Tibial artery (tissue), 4 donors: Measurements from ENCODE around the gene DAB2.

Source experiments
- DNase-seq, 2 donors: peaks; one replicate each; pipeline ENCODE4 v3.0.0-alpha.2; 2019
- H3K27ac ChIP-seq, 2 donors: fragments of 200-600 bp; sonication (generic) in 1 of 2; 1 replicate in 1 of 2; 2 replicates in 1 of 2; pipeline ENCODE4 v1.5.1; 2018 to 2019; ENCODE audit warnings: mild to moderate bottlenecking in 1 of 2
- H3K27me3 ChIP-seq, 2 donors: fragments of 200-600 bp; sonication (generic) in 1 of 2; one replicate each; pipeline versions ENCODE4 v1.5.1 to v1.6.0; 2016 to 2019
- H3K36me3 ChIP-seq, 3 donors: fragments of 200-600 bp; sonication (generic) in 2 of 3; one replicate each; pipeline ENCODE4 v1.5.1; 2016 to 2019; ENCODE audit warnings: mild to moderate bottlenecking in 2 of 3
- H3K4me1 ChIP-seq, 4 donors: fragments of 200-600 bp; sonication (generic) in 2 of 4; 1 replicate in 3 of 4; 2 replicates in 1 of 4; pipeline ENCODE4 v1.5.1; 2016 to 2019
- H3K4me3 ChIP-seq, 2 donors: fragments of 200-600 bp; sonication (generic) in 1 of 2; 1 replicate in 1 of 2; 2 replicates in 1 of 2; pipeline ENCODE4 v1.5.1; 2018 to 2019; ENCODE audit warnings: mild to moderate bottlenecking in 2 of 2
- H3K9me3 ChIP-seq, 3 donors: fragments of 200-600 bp; sonication (generic) in 1 of 3; one replicate each; pipeline ENCODE4 v1.5.1; 2016 to 2019
- CTCF ChIP-seq, 2 experiments: fragments of 200-600 bp in 1 of 2; fragments of 450-650 bp in 1 of 2; IDR thresholded peaks; one replicate each; pipeline ENCODE4 v1.5.1; 2017 to 2019; ENCODE audit warnings: antibody characterized with exemption in 2 of 2, mild to moderate bottlenecking in 1 of 2, moderate library complexity in 1 of 2
- intact Hi-C: fragments of 100-400 bp; cut with DNase I; formaldehyde crosslinking; loops from one replicate; pipeline ENCODE4 v1.15.0; 2023; ENCODE audit warnings: low total_unique reads

DAB2 gene

GRCh38 chr5:39440958-39441624, 16.3 kb upstream of the DAB2 start:
- intact Hi-C loops, result no loop called here

GRCh38 chr5:39440192-39440957, 15.6 kb upstream of the DAB2 start:
- Histone ChIP-seq H3K27ac (no peak overlapping the region), H3K27me3 (no peaks in the 10 kb centered on the region), H3K9me3 (no peaks in the 10 kb centered on the region), H3K36me3 (no peaks in the 10 kb centered on the region), H3K4me3 (no peak overlapping the region), H3K4me1 (peaks cover 0 to 11% (median 0%) of the 10 kb centered on the region in 4 donors)
- no peak for DNase-seq
- intact Hi-C loops, result no loop called here
- TF ChIP-seq CTCF (IDR thresholded peaks at IDR 0.05), result no peak

More at GRCh38 chr5:39440958-39441624, 16.3 kb upstream of the DAB2 start:
- DNase-seq, result no peak
- H3K4me1 ChIP-seq, result peaks cover 0 to 11% (median 0%) of the 10 kb centered on the region in 4 donors
- no peak overlapping the region for H3K4me3 ChIP-seq
- H3K27ac ChIP-seq, result no peak overlapping the region
- TF ChIP-seq CTCF (IDR thresholded peaks at IDR 0.05), result no peak
- no peaks in the 10 kb centered on the region for H3K27me3 ChIP-seq
- no peaks in the 10 kb centered on the region for H3K9me3 ChIP-seq
- H3K36me3 ChIP-seq, result no peaks in the 10 kb centered on the region

GRCh38 chr5:39439582-39440162, 14.9 kb upstream of the DAB2 start:
- Histone ChIP-seq H3K27ac (no peak overlapping the region), H3K36me3 (no peaks in the 10 kb centered on the region), H3K4me1 (peaks cover 0 to 11% (median 0%) of the 10 kb centered on the region in 4 donors), H3K4me3 (no peak overlapping the region), H3K27me3 (no peaks in the 10 kb centered on the region), H3K9me3 (no peaks in the 10 kb centered on the region)
- intact Hi-C loops, result no loop called here
- TF ChIP-seq CTCF (IDR thresholded peaks at IDR 0.05), result no peak
- DNase-seq, result no peak

GRCh38 chr5:39437467-39437866, 12.7 kb upstream of the DAB2 start:
- no peak for DNase-seq
- H3K4me3 ChIP-seq, result no peak overlapping the region
- H3K4me1 ChIP-seq, result peaks cover 0 to 11% (median 0%) of the 10 kb centered on the region in 4 donors
- H3K27ac ChIP-seq, result no peak overlapping the region
- TF ChIP-seq CTCF (IDR thresholded peaks at IDR 0.05), result no peak
- intact Hi-C loops, result no loop called here
- H3K27me3 ChIP-seq, result no peaks in the 10 kb centered on the region
- H3K9me3 ChIP-seq, result no peaks in the 10 kb centered on the region
- H3K36me3 ChIP-seq, result no peaks in the 10 kb centered on the region

- Histone ChIP-seq H3K36me3 (no peaks in the 10 kb centered on the region), H3K27ac (no peak overlapping the region), H3K4me3 (no peak overlapping the region), H3K27me3 (no peaks in the 10 kb centered on the region), H3K9me3 (no peaks in the 10 kb centered on the region), H3K4me1 (no peaks in the 10 kb centered on the region)
- DNase-seq, result no peak
- no peak for TF ChIP-seq CTCF (IDR thresholded peaks at IDR 0.05)
- intact Hi-C loops, result no loop called here
These were observed 9.1 kb upstream of the DAB2 start for GRCh38 chr5:39433848-39434247.
